OCI-LY7 (cell line): ENCODE data around the gene CBY3. TPM values are rescaled to one million over a fixed set of nuclear protein-coding genes. Genes with fewer than 3 reads are reported as not detected.

Experiments used
- BruUV-seq: library from RNA; stranded (reverse); fragments of 400-500 nt; replicated peaks from 2 replicates; lab custom pipeline; 2021; lab: Mats Ljungman, UMichigan
- CTCF ChIA-PET: fragments of 300-600 bp; sonication (Branson Sonifier 250); formaldehyde crosslinking; loops from one replicate; lab custom pipeline; 2022; ENCODE audit warnings: antibody characterized with exemption; ENCODE audit not compliant: unreplicated experiment; lab: Charles Lee
- POLR2A ChIA-PET: fragments of 300-600 bp; sonication (Branson Sonifier 250); formaldehyde crosslinking; loops from one replicate; lab custom pipeline; 2022; ENCODE audit warnings: antibody characterized with exemption; lab: Charles Lee
- DNase-seq: peaks from one replicate; pipeline ENCODE4 v3.0.0-alpha.2; 2015; ENCODE audit warnings: low spot score
- H2AFZ ChIP-seq: fragments of 200-600 bp; sonication (generic), shearing (Covaris generic); 2 replicates; pipeline ENCODE4 v1.6.1; 2014; ENCODE audit warnings: mild to moderate bottlenecking, antibody characterized with exemption, low read length, moderate library complexity
- H3K27ac ChIP-seq: fragments of 200-600 bp; sonication (generic); 2 replicates; pipeline ENCODE4 v1.5.1; 2014; ENCODE audit warnings: mixed run types, low read depth, mild to moderate bottlenecking, moderate library complexity, low read length, inconsistent platforms; ENCODE audit not compliant: poor library complexity, severe bottlenecking
- H3K36me3 ChIP-seq: fragments of 200-600 bp; sonication (generic); 2 replicates; pipeline ENCODE4 v1.6.1; 2014; ENCODE audit warnings: mild to moderate bottlenecking, antibody characterized with exemption, low read length, moderate library complexity, mixed read lengths; ENCODE audit not compliant: insufficient read depth
- H3K4me1 ChIP-seq: fragments of 200-600 bp; sonication (generic); 2 replicates; pipeline ENCODE4 v1.5.1; 2014; ENCODE audit warnings: mild to moderate bottlenecking, low read length; ENCODE audit not compliant: insufficient read depth, poor library complexity, severe bottlenecking
- H3K4me2 ChIP-seq: fragments of 200-600 bp; sonication (generic); 2 replicates; pipeline ENCODE4 v1.6.1; 2014; ENCODE audit warnings: mild to moderate bottlenecking, low read length
- H3K4me3 ChIP-seq: fragments of 200-600 bp; sonication (generic); 2 replicates; pipeline ENCODE4 v1.5.1; 2014; ENCODE audit warnings: mild to moderate bottlenecking, low read depth, low read length; ENCODE audit not compliant: poor library complexity, severe bottlenecking
- H3K79me2 ChIP-seq: fragments of 200-600 bp; sonication (generic); 2 replicates; pipeline ENCODE4 v1.6.1; 2016; ENCODE audit warnings: low read depth, mild to moderate bottlenecking, low read length, moderate library complexity, mixed read lengths; ENCODE audit not compliant: insufficient read depth
- H3K9me2 ChIP-seq: fragments of 200-600 bp; sonication (generic); 2 replicates; pipeline ENCODE4 v1.6.1; 2016; ENCODE audit warnings: mild to moderate bottlenecking, low read length, mixed read lengths; ENCODE audit not compliant: insufficient read depth
- H3K9me3 ChIP-seq: fragments of 200-600 bp; sonication (generic); 2 replicates; pipeline ENCODE4 v1.6.1; 2014; ENCODE audit warnings: mild to moderate bottlenecking, mixed run types, low read length, mixed read lengths
- H4K20me1 ChIP-seq: fragments of 200-600 bp; sonication (generic); 2 replicates; pipeline ENCODE4 v1.6.1; 2014; ENCODE audit warnings: mild to moderate bottlenecking, antibody characterized with exemption, low read length, moderate library complexity, mixed read lengths; ENCODE audit not compliant: insufficient read depth
- CTCF ChIP-seq: fragments of 200-600 bp; sonication (generic); conservative IDR thresholded peaks from 2 replicates; pipeline ENCODE4 v1.5.1; 2014; ENCODE audit warnings: mild to moderate bottlenecking, antibody characterized with exemption, low read length, moderate library complexity, mixed read lengths
- EZH2phosphoT487 ChIP-seq: fragments of 200-600 bp; sonication (generic); IDR thresholded peaks from 2 replicates; pipeline ENCODE4 v1.6.1; 2018; ENCODE audit warnings: low read depth, borderline replicate concordance, mild to moderate bottlenecking, mixed run types, antibody characterized with exemption, low read length, moderate library complexity, mixed read lengths
- intact Hi-C: fragments of 100-400 bp; cut with micrococcal nuclease; formaldehyde crosslinking; loops from one replicate; pipeline ENCODE4 v1.10.0; 2022; ENCODE audit not compliant: unreplicated experiment
- total RNA-seq, 2 experiments: library from RNA; depleted of rRNA in 1 of 2; stranded (reverse); fragments of >200 nt in 1 of 2; shearing (Covaris generic) in 1 of 2; gene quantifications; 2 replicates each; pipeline ENCODE4 v1.2.3, GENCODE V29; 2014 to 2022

CBY3 gene
- total RNA-seq, 2 experiments from 2014 or later = not detected

GRCh38 chr5:179700401-179700918 is 19.6 kb upstream of the CBY3 start:
- TSS peak; percentile 80 for BruUV-seq
- Histone ChIP-seq H3K4me2 (peak overlapping the region; percentile 96), H3K27ac (no peak overlapping the region), H3K9me2 (no peaks in the 10 kb centered on the region), H3K79me2 (peaks cover 65% of the 10 kb centered on the region), H2AFZ (no peak overlapping the region), H3K4me1 (peaks cover 24% of the 10 kb centered on the region), H3K36me3 (peaks cover 61% of the 10 kb centered on the region), H3K4me3 (peak overlapping the region; percentile 82), H3K9me3 (peaks cover 4% of the 10 kb centered on the region; the same call in 1 of the 2 replicates), H4K20me1 (peaks cover 8% of the 10 kb centered on the region; the same call in 1 of the 2 replicates)
- TF ChIP-seq CTCF (no peak), EZH2phosphoT487 (no peak)
- DNase-seq = peak; percentile 13
- POLR2A ChIA-PET = interaction anchor here (0.6 to 1.5 kb wide), 4 partner anchors 12 to 86 kb away, joined by 3 to 6 read pairs (median 4); no protein-coding TSS in a partner anchor
- CTCF ChIA-PET = no interaction called here
- intact Hi-C loops = no loop called here

DNA sequence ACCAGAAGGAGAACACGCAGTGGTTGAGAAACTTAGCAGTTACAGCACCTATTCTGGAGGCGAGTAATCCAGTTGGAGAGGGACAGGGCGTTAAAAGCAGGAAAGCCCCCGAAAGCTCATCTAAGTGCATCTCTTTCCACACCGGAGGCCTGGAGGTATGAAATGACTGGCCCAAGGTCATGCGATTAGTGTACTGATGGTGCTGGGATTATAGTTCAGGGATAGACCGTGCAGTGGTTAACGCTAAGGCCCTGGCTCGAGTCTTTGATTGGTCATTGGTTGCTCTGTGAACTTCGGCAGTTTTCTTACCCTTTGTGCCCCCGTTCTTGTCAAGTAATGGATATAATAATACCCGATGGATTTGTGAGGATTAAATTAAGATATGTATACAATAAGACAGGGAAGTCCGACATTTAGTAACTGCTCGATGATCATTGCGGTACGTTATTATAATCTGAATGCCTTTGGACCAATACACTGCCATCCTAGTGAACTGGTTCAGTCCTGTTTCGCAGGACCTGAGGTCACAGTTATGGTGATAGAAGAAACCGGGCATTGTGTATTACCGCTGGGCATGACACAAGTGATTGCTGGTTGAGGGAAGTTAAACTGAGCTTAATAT is 18.9 kb upstream of the CBY3 start:
- Histone ChIP-seq H3K9me2 (no peaks in the 10 kb centered on the region), H2AFZ (no peak overlapping the region), H3K4me2 (peak overlapping the region; percentile 96), H3K4me1 (peaks cover 24% of the 10 kb centered on the region), H3K79me2 (peaks cover 58% of the 10 kb centered on the region), H3K27ac (peak overlapping the region; percentile 59), H3K36me3 (peaks cover 54% of the 10 kb centered on the region), H3K9me3 (peaks cover 4% of the 10 kb centered on the region; the same call in 1 of the 2 replicates), H4K20me1 (peaks cover 8% of the 10 kb centered on the region; the same call in 1 of the 2 replicates), H3K4me3 (peak overlapping the region; percentile 82)
- intact Hi-C loops = no loop called here
- peak; percentile 46 for DNase-seq
- BruUV-seq = no TSS peak
- CTCF ChIA-PET = no interaction called here
- POLR2A ChIA-PET = interaction anchor here (0.7 to 1.5 kb wide), 3 partner anchors 13 to 22 kb away, joined by 3 to 6 read pairs (median 3); no protein-coding TSS in a partner anchor
- TF ChIP-seq CTCF (no peak), EZH2phosphoT487 (no peak)
